Ovary (tissue), 9 donors: ENCODE results near the gene GSG1L. TPM values are rescaled to one million over a fixed set of nuclear protein-coding genes. Genes with fewer than 3 reads are reported as not detected.

Source experiments
- DNase-seq, 5 donors: peaks; one replicate each; pipeline ENCODE4 v3.0.0-alpha.2; 2019 to 2020
- H3K27ac ChIP-seq, 2 donors: fragments of 200-600 bp; one replicate each; pipeline versions ENCODE4 v1.5.1 to v1.8.0; 2019 to 2022
- H3K27me3 ChIP-seq: fragments of 200-600 bp; one replicate; pipeline ENCODE4 v1.8.0; 2022
- H3K36me3 ChIP-seq: fragments of 200-600 bp; sonication (generic); one replicate; pipeline ENCODE4 v1.5.1; 2019
- H3K4me1 ChIP-seq: one replicate; pipeline ENCODE4 v1.8.1; 2013; ENCODE audit warnings: mild to moderate bottlenecking, moderate library complexity; ENCODE audit not compliant: insufficient read depth
- H3K4me3 ChIP-seq: fragments of 200-600 bp; sonication (generic); one replicate; pipeline ENCODE4 v1.5.1; 2017
- H3K9me3 ChIP-seq, 2 donors: fragments of 200-600 bp in 1 of 2; sonication (generic) in 1 of 2; one replicate each; pipeline versions ENCODE4 v1.5.1 to v1.8.1; 2013 to 2019; ENCODE audit warnings: mild to moderate bottlenecking in 1 of 2, moderate library complexity in 1 of 2
- EP300 ChIP-seq: sonication (generic); formaldehyde crosslinking; IDR thresholded peaks from one replicate; pipeline ENCODE4 v1.6.1; 2017; ENCODE audit warnings: antibody characterized with exemption
- POLR2A ChIP-seq: fragments of 450-650 bp; IDR thresholded peaks from one replicate; pipeline ENCODE4 v1.6.1; 2017; ENCODE audit warnings: antibody characterized with exemption, mild to moderate bottlenecking, moderate library complexity
- WGBS, 3 donors: extraction: QIAGEN DNeasy Blood & Tissue Kit in 1 of 3; methylation state at CpG; one replicate each; pipeline versions ENCODE4 v1.1.5 to v1.1.7; 2013 to 2017; 5-methylcytosine and 5-hydroxymethylcytosine counted together
- intact Hi-C, 4 donors: fragments of 100-400 bp; cut with DNase I; formaldehyde crosslinking; loops; one replicate each; pipeline versions ENCODE4 v1.11.0 to v1.15.1; 2022 to 2023
- polyA plus RNA-seq, 2 donors: library from polyadenylated mRNA; stranded (reverse); fragments of 200-250 nt in 1 of 2; fragments of 350-450 nt in 1 of 2; fragmentation: Illumina TruSeq in 1 of 2; extraction: RNeasy Lipid Tissue Mini Kit (QIAGEN cat#74804) in 1 of 2; gene quantifications; one replicate each; pipeline ENCODE4 v1.2.3, GENCODE V29; 2013 to 2014
- total RNA-seq, 7 donors: library from RNA; depleted of rRNA in 2 of 7; stranded (reverse); fragments of >200 nt in 2 of 7; fragmentation: NEBNext Ultra II Directional in 3 of 7; extraction: Animal tissue kit (Norgen Biotek cat#: 25700) in 3 of 7; gene quantifications; one replicate each; pipeline versions ENCODE4 v1.1.0 to v1.2.4, GENCODE V29; 2016 to 2023
- TF ChIP-seq, protein P1 (sequence below), 3 donors: fragments of 450-650 bp in 2 of 3; fragments of 200-600 bp in 1 of 3; IDR thresholded peaks; one replicate each; pipeline versions ENCODE4 v1.5.1 to v1.8.0; 2016 to 2022; ENCODE audit warnings: antibody characterized with exemption in 3 of 3, mild to moderate bottlenecking in 1 of 3
- donor health status: DM: no; HTN: no; CAD: no; lungs with moderate emphysema.
- donor health status: DM: no; HTN: no; CAD: no.
- donor health status: Bipolar disorder and iron deficiency.
- donor health status: DM: yes; HTN: yes; CAD: no.
- donor health status: DM: no; HTN: no; CAD: no.
- donor health status: DM: yes; HTN: yes; CAD: no.

GSG1L gene
- total and polyA plus RNA-seq, 9 donors, result 0.30 to 1.1 (median 0.46) TPM; not detected in 4

DNA sequence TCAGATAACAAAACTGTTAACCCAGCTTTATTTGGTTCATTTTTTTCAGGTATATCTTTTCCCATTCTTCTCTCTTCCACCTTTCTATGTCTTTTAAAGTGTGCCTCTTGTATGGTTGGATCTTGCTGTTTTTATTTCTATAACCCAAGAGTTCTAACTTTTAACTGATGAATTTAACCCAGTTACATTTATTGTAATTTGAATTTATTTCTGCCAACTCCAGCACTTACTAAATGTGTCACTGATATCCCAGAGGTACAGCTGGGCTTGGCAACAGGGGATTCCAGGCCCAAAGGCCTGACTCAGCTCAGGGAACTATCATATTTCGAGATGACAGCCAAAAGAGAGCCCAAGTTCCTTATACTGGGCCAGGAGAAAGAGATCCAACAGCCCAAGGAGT is 200.1 kb downstream of the GSG1L start:
- no peaks in the 10 kb centered on the region for H3K27me3 ChIP-seq
- no peak overlapping the region for H3K27ac ChIP-seq
- no peaks in the 10 kb centered on the region for H3K4me1 ChIP-seq
- H3K36me3 ChIP-seq, result no peaks in the 10 kb centered on the region
- intact Hi-C loops, result no loop called here
- no peak for DNase-seq
- H3K4me3 ChIP-seq, result no peak overlapping the region
- no peak for TF ChIP-seq POLR2A
- TF ChIP-seq, protein P1, sequence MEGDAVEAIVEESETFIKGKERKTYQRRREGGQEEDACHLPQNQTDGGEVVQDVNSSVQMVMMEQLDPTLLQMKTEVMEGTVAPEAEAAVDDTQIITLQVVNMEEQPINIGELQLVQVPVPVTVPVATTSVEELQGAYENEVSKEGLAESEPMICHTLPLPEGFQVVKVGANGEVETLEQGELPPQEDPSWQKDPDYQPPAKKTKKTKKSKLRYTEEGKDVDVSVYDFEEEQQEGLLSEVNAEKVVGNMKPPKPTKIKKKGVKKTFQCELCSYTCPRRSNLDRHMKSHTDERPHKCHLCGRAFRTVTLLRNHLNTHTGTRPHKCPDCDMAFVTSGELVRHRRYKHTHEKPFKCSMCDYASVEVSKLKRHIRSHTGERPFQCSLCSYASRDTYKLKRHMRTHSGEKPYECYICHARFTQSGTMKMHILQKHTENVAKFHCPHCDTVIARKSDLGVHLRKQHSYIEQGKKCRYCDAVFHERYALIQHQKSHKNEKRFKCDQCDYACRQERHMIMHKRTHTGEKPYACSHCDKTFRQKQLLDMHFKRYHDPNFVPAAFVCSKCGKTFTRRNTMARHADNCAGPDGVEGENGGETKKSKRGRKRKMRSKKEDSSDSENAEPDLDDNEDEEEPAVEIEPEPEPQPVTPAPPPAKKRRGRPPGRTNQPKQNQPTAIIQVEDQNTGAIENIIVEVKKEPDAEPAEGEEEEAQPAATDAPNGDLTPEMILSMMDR (IDR thresholded peaks at IDR 0.05), result no peak
- no peak for TF ChIP-seq EP300
- 86 to 89% (median 89%) methylated on average over 1 of the region's 1 CpG for WGBS, 3 donors
- no peaks in the 10 kb centered on the region for H3K9me3 ChIP-seq

DNA sequence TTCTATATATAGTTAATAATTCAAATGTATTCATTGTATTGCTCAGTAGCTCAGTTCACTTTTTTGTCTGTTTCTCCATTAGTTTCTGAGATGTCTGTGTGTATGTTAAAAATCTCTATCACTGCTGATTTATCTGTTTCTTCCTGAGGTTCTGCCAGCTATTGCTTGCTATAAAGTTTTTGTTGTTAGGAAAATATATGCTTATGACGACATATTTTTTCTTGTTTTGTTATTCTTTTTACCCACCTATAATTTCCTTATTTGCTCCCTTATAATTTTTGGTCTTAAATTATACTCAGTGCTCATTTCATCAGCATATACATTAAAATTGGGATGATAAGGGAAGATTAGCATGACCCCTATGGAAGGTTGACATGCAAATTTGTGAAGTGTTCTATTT is 200.6 kb downstream of the GSG1L start:
- intact Hi-C loops, result no loop called here
- WGBS, 3 donors, result 85 to 92% (median 87%) methylated on average over 1 of the region's 1 CpG

DNA sequence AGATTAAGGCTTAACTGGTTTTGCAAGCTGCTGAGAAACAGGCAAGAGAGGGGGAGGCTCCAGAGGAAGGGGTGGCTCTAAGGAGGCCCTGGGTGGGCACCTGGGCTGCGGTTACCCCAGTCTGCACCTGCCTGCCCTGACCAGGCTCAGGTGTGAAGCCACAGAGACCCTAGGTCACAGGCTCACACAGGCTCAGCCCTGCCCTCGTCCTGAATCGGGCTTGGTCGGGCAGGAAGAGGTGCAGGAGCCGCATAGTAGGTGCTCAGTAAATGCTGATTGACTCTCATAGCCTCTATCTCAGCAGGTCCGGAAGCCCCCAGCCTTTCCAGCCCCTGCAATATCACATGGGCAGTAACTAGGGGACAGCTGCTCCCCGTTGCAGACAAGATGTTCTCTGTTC is 203.4 kb downstream of the GSG1L start:
- H3K36me3 ChIP-seq, result no peaks in the 10 kb centered on the region
- H3K4me1 ChIP-seq, result no peaks in the 10 kb centered on the region
- DNase-seq, result no peak
- intact Hi-C loops, result no loop called here
- H3K4me3 ChIP-seq, result no peak overlapping the region
- H3K27me3 ChIP-seq, result no peaks in the 10 kb centered on the region
- no peaks in the 10 kb centered on the region for H3K9me3 ChIP-seq
- 70 to 82% (median 78%) methylated on average over 7 of the region's 7 CpGs for WGBS, 3 donors
- TF ChIP-seq EP300, result no peak
- TF ChIP-seq, protein P1 (IDR thresholded peaks at IDR 0.05), result no peak
- TF ChIP-seq POLR2A, result no peak
- no peak overlapping the region for H3K27ac ChIP-seq

More for the DNA sequence above, 200.6 kb downstream of the GSG1L start:
- no peak overlapping the region for H3K4me3 ChIP-seq
- H3K27me3 ChIP-seq, result no peaks in the 10 kb centered on the region
- TF ChIP-seq POLR2A (no peak), EP300 (no peak)
- TF ChIP-seq, protein P1 (IDR thresholded peaks at IDR 0.05), result no peak
- DNase-seq, result no peak
- no peaks in the 10 kb centered on the region for H3K36me3 ChIP-seq
- no peak overlapping the region for H3K27ac ChIP-seq
- H3K4me1 ChIP-seq, result no peaks in the 10 kb centered on the region
- H3K9me3 ChIP-seq, result no peaks in the 10 kb centered on the region

DNA sequence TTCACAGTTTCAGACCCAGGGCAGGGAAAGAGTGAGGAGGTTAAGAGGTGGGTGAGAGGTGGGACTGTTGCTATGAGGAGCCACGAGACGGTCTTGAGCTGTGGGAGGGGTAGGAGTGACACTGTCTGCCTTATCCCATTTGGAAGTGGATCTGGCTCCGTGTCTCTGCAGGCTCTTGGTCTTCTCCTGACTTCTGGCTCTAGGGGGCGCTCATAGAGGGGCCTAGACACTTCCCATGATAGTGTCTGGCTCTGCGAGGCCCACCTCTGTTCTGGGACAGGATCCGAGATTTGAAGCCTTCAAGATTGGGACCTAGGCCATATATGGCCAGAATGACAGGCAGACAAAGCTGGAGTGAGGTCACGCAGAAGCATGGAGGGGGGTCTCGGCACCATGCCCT is 204.5 kb downstream of the GSG1L start:
- WGBS, 3 donors, result 43 to 49% (median 45%) methylated on average over 8 of the region's 8 CpGs
- no peak for DNase-seq
- Histone ChIP-seq H3K36me3 (no peaks in the 10 kb centered on the region), H3K27me3 (no peaks in the 10 kb centered on the region), H3K4me3 (no peak overlapping the region), H3K27ac (no peak overlapping the region), H3K4me1 (no peaks in the 10 kb centered on the region), H3K9me3 (no peaks in the 10 kb centered on the region)
- intact Hi-C loops, result no loop called here
- no peak for TF ChIP-seq POLR2A
- TF ChIP-seq, protein P1 (IDR thresholded peaks at IDR 0.05), result no peak
- no peak for TF ChIP-seq EP300
